HG03159 (cell line): ENCODE measurements around the gene CPLX3.

ENCODE experiments used
- ATAC-seq: cut with Tn5 transposase; IDR thresholded peaks from one replicate; pipeline ENCODE4 v1.9.1; 2021; ENCODE audit warnings: mild to moderate bottlenecking, moderate library complexity; ENCODE audit not compliant: unreplicated experiment

The CPLX3 gene

GRCh38 chr15:74827614-74828013 lies 1.2 kb downstream of the CPLX3 start:
- ATAC-seq, result no peak

- ATAC-seq, result no peak
Observed at GRCh38 chr15:74828835-74829234, 2.4 kb downstream of the CPLX3 start.

- no peak for ATAC-seq
Observed at GRCh38 chr15:74829486-74829885, 3.1 kb downstream of the CPLX3 start.

- ATAC-seq, result no peak
Observed at GRCh38 chr15:74829991-74830390, 3.6 kb downstream of the CPLX3 start.

GRCh38 chr15:74830868-74831267 lies 4.4 kb downstream of the CPLX3 start:
- no peak for ATAC-seq

- ATAC-seq, result no peak
Observed at GRCh38 chr15:74831813-74832495, 5.5 kb downstream of the CPLX3 start.

GRCh38 chr15:74832826-74833225 lies 6.4 kb downstream of the CPLX3 start:
- ATAC-seq, result no peak

GRCh38 chr15:74833376-74834107 lies 7.1 kb downstream of the CPLX3 start:
- no peak for ATAC-seq

GRCh38 chr15:74835312-74835823 lies 8.9 kb downstream of the CPLX3 start:
- no peak for ATAC-seq

GRCh38 chr15:74836846-74837245 lies 10.4 kb downstream of the CPLX3 start:
- no peak for ATAC-seq

GRCh38 chr15:74837482-74838136 lies 11.2 kb downstream of the CPLX3 start:
- ATAC-seq, result no peak

- no peak for ATAC-seq
Observed at GRCh38 chr15:74838137-74838516, 11.7 kb downstream of the CPLX3 start.

GRCh38 chr15:74838746-74839525 lies 12.5 kb downstream of the CPLX3 start:
- ATAC-seq, result no peak

- ATAC-seq, result no peak
Observed at GRCh38 chr15:74839526-74840395, 13.3 kb downstream of the CPLX3 start.

GRCh38 chr15:74840851-74841775 lies 14.7 kb downstream of the CPLX3 start:
- no peak for ATAC-seq

GRCh38 chr15:74841891-74842373 lies 15.5 kb downstream of the CPLX3 start:
- ATAC-seq, result no peak

- ATAC-seq, result peak; percentile 77
Observed at GRCh38 chr15:74842581-74843444, 16.4 kb downstream of the CPLX3 start, which contains the start of gene ULK3. Gene ULK3, minus strand, starts transcription at chr15:74843156. Its CDS starts 51 bp downstream, at chr15:74843105.

GRCh38 chr15:74843445-74843828 lies 17.0 kb downstream of the CPLX3 start:
- no peak for ATAC-seq
